ENCODE measurements around the gene CCDC92B.
"Not testable (repeated sequence)": the region's sequence is repeated elsewhere in the genome, so short reads cannot be mapped to it uniquely, and the experiment has no call there.

CCDC92B gene

GRCh38 chr17:2689411-2690164, 59.9 kb downstream of the CCDC92B start:
- no peak for DNase-seq (ENCODE audit: low read depth)

GRCh38 chr17:2688351-2689342, 60.8 kb downstream of the CCDC92B start:
- no peak for DNase-seq (ENCODE audit: low read depth)

GRCh38 chr17:2687074-2687418, 62.4 kb downstream of the CCDC92B start:
- DNase-seq (ENCODE audit: low read depth) = no peak

GRCh38 chr17:2685696-2686095, 63.8 kb downstream of the CCDC92B start:
- DNase-seq (ENCODE audit: low read depth) = no peak

- no peak for DNase-seq (ENCODE audit: low read depth)
Measured at GRCh38 chr17:2684549-2684948, 64.9 kb downstream of the CCDC92B start.

- DNase-seq (ENCODE audit: low read depth) = no peak
Measured at GRCh38 chr17:2683912-2684311, 65.5 kb downstream of the CCDC92B start.

- no peak for DNase-seq (ENCODE audit: low read depth)
Measured at GRCh38 chr17:2682176-2682938, 67.1 kb downstream of the CCDC92B start.

- DNase-seq (ENCODE audit: low read depth) = no peak
Measured at GRCh38 chr17:2681650-2682049, 67.8 kb downstream of the CCDC92B start.

GRCh38 chr17:2680961-2681360, 68.5 kb downstream of the CCDC92B start:
- no peak for DNase-seq (ENCODE audit: low read depth)

- not testable (repeated sequence) for DNase-seq (ENCODE audit: low read depth)
Measured at GRCh38 chr17:2679247-2679646, 70.2 kb downstream of the CCDC92B start.

Data from activated T-cell treated with anti-CD3 and anti-CD28 coated beads for 48 hours (primary cell).